ENCODE measurements around the gene GREB1. TPM values are rescaled to one million over a fixed set of nuclear protein-coding genes. Genes with fewer than 3 reads are reported as not detected.

Gene GREB1
- total and polyA plus RNA-seq, 2 experiments from 2014 or later, result 12.0 to 35.0 TPM

DNA sequence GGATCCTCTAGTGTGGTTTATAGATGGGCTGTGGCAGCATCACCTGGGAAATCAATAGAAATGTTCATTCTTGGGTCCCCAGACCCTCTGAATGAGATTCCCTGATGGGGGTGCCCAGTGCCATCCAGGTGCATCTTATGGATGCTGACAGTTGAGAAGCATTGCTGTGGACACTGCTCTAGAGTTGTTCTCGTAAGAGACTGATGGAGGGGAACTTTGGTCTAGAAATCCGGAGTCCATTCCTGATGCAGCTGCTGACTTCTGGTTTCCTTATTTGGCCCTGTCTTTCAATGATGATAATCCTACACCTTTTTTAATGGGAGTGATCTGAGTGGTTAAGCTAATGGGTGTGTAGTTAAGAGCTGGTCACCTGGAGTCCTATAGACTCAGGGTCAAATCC lies 39.5 kb upstream of the GREB1 start (continued):
- TF ChIP-seq, protein P1, sequence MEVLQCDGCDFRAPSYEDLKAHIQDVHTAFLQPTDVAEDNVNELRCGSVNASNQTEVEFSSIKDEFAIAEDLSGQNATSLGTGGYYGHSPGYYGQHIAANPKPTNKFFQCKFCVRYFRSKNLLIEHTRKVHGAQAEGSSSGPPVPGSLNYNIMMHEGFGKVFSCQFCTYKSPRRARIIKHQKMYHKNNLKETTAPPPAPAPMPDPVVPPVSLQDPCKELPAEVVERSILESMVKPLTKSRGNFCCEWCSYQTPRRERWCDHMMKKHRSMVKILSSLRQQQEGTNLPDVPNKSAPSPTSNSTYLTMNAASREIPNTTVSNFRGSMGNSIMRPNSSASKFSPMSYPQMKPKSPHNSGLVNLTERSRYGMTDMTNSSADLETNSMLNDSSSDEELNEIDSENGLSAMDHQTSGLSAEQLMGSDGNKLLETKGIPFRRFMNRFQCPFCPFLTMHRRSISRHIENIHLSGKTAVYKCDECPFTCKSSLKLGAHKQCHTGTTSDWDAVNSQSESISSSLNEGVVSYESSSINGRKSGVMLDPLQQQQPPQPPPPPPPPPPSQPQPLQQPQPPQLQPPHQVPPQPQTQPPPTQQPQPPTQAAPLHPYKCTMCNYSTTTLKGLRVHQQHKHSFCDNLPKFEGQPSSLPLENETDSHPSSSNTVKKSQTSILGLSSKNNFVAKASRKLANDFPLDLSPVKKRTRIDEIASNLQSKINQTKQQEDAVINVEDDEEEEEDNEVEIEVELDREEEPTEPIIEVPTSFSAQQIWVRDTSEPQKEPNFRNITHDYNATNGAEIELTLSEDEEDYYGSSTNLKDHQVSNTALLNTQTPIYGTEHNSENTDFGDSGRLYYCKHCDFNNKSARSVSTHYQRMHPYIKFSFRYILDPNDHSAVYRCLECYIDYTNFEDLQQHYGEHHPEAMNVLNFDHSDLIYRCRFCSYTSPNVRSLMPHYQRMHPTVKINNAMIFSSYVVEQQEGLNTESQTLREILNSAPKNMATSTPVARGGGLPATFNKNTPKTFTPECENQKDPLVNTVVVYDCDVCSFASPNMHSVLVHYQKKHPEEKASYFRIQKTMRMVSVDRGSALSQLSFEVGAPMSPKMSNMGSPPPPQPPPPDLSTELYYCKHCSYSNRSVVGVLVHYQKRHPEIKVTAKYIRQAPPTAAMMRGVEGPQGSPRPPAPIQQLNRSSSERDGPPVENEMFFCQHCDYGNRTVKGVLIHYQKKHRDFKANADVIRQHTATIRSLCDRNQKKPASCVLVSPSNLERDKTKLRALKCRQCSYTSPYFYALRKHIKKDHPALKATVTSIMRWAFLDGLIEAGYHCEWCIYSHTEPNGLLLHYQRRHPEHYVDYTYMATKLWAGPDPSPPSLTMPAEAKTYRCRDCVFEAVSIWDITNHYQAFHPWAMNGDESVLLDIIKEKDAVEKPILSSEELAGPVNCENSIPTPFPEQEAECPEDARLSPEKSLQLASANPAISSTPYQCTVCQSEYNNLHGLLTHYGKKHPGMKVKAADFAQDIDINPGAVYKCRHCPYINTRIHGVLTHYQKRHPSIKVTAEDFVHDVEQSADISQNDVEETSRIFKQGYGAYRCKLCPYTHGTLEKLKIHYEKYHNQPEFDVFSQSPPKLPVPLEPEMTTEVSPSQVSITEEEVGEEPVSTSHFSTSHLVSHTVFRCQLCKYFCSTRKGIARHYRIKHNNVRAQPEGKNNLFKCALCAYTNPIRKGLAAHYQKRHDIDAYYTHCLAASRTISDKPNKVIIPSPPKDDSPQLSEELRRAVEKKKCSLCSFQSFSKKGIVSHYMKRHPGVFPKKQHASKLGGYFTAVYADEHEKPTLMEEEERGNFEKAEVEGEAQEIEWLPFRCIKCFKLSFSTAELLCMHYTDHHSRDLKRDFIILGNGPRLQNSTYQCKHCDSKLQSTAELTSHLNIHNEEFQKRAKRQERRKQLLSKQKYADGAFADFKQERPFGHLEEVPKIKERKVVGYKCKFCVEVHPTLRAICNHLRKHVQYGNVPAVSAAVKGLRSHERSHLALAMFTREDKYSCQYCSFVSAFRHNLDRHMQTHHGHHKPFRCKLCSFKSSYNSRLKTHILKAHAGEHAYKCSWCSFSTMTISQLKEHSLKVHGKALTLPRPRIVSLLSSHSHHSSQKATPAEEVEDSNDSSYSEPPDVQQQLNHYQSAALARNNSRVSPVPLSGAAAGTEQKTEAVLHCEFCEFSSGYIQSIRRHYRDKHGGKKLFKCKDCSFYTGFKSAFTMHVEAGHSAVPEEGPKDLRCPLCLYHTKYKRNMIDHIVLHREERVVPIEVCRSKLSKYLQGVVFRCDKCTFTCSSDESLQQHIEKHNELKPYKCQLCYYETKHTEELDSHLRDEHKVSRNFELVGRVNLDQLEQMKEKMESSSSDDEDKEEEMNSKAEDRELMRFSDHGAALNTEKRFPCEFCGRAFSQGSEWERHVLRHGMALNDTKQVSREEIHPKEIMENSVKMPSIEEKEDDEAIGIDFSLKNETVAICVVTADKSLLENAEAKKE (CRISPR knock-in tag; IDR thresholded peaks at IDR 0.05), result no peak
- TF ChIP-seq EZH2 (IDR thresholded peaks at IDR 0.05; ENCODE audit: low read depth, unreplicated experiment) (no peak), ZNF114 (CRISPR knock-in tag; IDR thresholded peaks at IDR 0.05) (no peak), POLR2AphosphoS5 (IDR thresholded peaks at IDR 0.05; ENCODE audit: low read depth) (no peak), ETS1 (IDR thresholded peaks at IDR 0.05) (no peak), CTCF (conservative IDR thresholded peaks at IDR 0.05; ENCODE audit: low read depth in 2 of 2) (no peak)
